H4 (cell line): Measurements from ENCODE around the gene RNASE12. TPM values are rescaled to one million over a fixed set of nuclear protein-coding genes. Genes with fewer than 3 reads are reported as not detected.

Experiments
- total RNA-seq: library from RNA; depleted of rRNA; stranded (reverse); fragments of >200 nt; shearing (Covaris generic); gene quantifications from 2 replicates; pipeline ENCODE4 v1.2.3, GENCODE V29; 2014; rRNA removed

Gene RNASE12
- total RNA-seq, 1 experiment from 2014 or later = not detected

Other genes starting within 250 kb of the RNASE12 start
- gene PARP2, start 247.7 kb downstream of the RNASE12 start, total RNA-seq = 21.9 and 33.6 TPM in 2 replicates
- 10.6 and 12.0 TPM in 2 replicates for gene TEP1, start 177.9 kb downstream of the RNASE12 start, total RNA-seq
- not detected in 2 replicates for gene KLHL33, start 155.2 kb downstream of the RNASE12 start, total RNA-seq
- 69.6 and 83.2 TPM in 2 replicates for gene OSGEP, start 136.6 kb downstream of the RNASE12 start, total RNA-seq
- gene APEX1, start 136.2 kb downstream of the RNASE12 start, total RNA-seq = 54.7 and 122 TPM in 2 replicates
- 29.5 and 32.8 TPM in 2 replicates for gene PIP4P1, start 129.9 kb downstream of the RNASE12 start, total RNA-seq
- 88.6 and 98.9 TPM in 2 replicates for gene PNP, start 122.0 kb downstream of the RNASE12 start, total RNA-seq
- gene RNASE10, start 85.8 kb downstream of the RNASE12 start, total RNA-seq = not detected in 2 replicates
- not detected in 2 replicates for gene RNASE9, start 30.3 kb downstream of the RNASE12 start, total RNA-seq
- not detected in 2 replicates for gene RNASE11, start 3.4 kb downstream of the RNASE12 start, total RNA-seq
- gene OR6S1, start 50.3 kb upstream of the RNASE12 start, total RNA-seq = not detected in 2 replicates
- 14.7 and 22.2 TPM in 2 replicates for gene RNASE4, start 93.2 kb upstream of the RNASE12 start, total RNA-seq
- gene ANG, start 97.4 kb upstream of the RNASE12 start, total RNA-seq = 3.9 and 9.2 TPM in 2 replicates
- gene EDDM3A, start 154.5 kb upstream of the RNASE12 start, total RNA-seq = not detected in 2 replicates
- not detected in 2 replicates for gene EDDM3B, start 177.0 kb upstream of the RNASE12 start, total RNA-seq
- not detected in 2 replicates for gene RNASE6, start 189.9 kb upstream of the RNASE12 start, total RNA-seq
- 2.1 and 9.4 TPM in 2 replicates for gene RNASE1, start 211.5 kb upstream of the RNASE12 start, total RNA-seq